NK-92 (cell line): ENCODE data around the gene ALK.

Experiments used
- DNase-seq: peaks from one replicate; lab custom pipeline; 2025; ENCODE audit not compliant: unreplicated experiment; lab: John Stamatoyannopoulos, UW

ALK gene

DNA sequence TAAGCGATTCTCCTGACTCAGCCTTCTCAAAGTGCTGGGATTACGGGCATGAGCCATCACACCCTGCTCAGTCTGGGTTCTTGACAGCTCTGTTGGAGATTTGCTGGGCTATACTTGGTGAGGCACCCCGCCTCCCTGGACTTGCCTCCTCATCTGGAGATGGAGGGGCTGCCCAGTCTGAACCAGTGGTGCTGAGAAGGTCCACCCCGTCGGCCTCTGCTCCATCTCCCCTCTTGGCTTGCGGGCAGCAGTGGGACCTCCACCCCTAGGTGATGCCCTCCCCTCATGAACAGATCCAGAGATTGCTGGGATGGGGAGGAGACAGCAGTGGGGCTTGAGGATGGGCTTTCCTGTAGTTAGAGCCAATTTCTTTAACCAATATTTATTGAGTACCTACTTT is 685.3 kb downstream of the ALK start:
- no peak for DNase-seq

DNA sequence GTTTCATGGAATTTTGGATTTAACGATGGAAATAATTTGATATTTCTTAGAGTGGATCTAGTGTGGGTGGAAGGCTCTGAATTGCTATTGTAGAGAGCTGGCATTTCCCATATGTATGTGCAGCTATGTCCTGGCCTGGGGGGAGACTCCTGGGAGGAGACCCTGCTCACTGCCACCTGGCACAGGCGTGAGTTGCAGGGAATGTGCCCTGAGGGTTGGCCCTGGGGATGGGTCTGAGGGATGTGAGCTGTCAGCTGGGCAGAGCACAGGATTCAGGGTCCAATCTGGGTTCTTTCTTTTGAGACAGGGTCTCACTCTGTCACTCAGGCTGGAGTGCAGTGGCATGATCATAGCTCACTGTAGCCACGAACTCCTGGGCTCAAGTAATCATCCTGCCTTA is 686.0 kb downstream of the ALK start:
- no peak for DNase-seq

DNA sequence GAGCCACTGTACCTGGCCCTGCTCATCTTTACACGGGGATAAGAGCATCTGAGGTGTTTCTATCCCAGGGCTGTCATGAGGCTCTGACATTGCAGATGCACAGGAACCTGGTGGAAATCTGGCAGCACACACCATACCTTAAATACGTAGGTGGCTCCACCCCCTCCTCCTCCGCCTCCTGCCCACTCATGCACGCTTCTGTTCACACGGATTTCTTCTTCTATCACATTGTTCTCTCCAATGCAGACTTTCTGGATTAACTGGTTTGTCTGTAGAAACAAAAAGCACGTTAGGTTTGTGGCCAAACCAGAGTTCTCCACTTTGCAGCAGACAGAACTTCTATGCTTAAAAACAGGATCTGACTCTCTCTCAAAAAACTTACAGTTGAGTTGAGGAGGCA is 688.0 kb downstream of the ALK start:
- no peak for DNase-seq

DNA sequence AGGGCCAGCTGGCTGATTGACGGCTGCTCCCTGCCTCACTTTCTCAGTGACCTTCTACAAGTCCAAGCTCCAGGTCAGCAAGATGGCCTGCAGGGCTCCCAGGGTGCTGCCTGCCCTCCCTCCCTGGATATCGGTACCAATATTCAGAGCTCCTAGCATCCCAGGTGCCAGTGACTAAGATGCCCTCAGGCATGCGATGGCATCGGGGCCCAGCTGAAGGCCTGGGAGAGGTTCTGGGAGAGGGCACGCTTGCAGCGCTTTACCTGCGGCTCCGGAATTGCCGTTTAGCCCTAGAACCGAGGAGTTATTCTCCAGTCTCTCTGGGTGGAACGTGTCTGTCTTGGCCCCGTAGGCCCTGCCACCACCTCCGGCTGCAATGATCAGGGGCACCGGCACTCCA is 689.3 kb downstream of the ALK start:
- no peak for DNase-seq

DNA sequence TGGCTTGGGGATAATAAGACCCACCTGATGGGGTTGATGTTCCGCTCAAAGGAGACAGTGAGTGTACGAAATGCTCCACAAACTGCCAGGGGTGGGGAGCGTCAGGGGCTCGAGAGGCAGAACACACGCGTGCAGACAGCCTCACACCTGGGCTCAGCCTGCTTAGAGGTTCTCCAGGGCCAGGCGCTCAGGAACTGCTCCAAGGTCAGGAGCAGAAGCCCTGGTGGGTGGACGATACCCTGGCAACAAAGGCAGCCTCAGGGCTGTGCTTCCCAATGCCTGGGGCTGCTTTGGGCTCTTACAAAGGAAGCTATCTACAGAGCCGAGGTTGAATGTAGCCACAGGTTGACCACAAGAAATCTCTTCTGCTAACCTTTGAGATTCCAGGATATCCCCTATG is 691.7 kb downstream of the ALK start:
- no peak for DNase-seq

DNA sequence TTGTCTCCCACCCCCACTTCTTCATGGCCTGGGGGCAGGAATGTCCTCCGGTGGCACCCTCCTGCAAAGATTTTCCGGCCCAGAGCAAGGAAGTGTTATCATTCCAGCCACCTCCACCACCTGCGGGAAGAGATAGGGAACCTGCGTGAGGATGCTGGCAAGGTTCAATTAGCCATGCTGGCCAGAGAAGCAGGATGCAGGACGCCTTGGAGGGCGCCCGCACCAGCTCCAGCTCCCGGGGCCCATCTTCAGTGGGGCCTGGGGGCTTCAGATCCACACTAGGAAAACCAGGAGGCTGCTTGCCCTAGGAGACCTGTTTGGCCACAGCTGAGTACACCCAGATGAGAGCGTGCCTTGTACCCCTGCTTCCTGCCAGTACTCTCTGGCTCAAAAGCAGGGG is 692.4 kb downstream of the ALK start:
- no peak for DNase-seq

DNA sequence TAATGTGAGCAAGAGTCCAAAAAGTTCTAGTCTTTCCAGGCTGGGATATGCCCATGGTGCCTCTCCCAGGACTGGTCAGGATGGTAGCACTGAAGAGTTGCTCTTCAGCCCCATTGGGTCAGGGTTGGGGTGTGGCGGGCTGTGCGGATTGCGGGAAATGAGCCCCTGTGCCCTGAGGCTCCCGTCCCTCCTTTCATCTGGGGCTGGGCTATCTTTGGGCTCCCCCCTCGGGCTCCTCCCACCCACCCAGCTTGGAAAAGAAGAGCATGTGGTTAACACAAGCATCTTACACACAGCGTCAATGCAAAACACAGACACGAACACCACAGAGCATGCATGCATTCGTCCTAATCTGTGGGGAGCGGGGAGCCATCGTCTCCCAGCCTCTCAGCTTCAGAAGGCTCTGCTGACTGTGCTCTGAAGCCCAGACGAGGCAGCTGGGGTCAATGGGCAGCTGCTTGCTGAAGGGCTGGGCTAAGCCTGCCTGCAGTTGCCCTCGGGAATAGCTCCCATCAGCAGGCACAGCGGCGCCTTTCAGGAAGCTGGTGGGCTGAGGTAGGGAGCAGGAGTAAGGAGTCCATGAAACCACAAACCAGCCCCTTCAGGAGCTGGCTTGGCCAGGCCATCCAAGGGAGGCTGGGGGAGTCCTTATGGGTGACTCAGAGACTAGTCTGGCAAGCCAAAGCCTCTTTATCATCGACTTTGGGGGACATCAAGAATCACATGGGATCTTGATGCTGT is 693.3 kb downstream of the ALK start:
- no peak for DNase-seq

DNA sequence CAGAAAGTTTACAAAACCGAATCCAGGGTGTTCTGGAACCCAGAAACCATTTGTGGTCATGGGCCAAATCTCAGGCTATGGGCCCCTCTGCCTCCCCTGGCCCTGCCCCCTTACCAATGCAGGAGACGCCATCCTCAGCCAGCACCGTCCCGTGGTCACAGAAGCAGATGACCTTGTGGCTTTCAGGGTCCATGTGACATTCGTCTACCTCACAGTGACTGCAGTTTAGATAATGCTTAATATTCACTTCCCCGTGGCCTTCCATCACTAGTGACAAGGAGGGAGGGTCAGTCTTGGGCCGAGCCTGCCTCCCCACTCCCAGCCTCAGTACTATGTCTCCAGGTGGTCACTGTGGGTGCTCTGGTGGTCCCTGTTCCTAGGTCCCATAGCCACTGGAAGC is 694.6 kb downstream of the ALK start:
- DNase-seq, result no peak

DNA sequence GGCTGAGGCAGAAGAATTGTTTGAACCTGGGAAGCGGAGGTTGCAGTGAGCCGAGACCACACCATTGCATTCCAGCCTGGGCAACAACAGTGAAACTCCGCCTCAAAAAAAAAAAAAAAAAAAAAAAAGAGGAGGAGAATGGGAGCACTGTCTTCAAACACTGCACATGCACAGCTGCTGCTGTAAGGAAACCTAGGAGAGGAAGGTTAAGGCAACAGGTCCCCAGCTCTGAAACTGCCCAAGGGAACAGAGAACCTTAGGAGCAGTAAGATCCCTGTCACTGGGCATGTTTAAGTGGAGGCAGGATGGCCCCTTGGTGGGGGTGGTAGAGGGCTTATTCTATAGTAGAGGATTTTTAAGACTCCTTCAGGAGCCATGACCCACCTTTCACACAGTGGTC is 695.0 kb downstream of the ALK start:
- no peak for DNase-seq

DNA sequence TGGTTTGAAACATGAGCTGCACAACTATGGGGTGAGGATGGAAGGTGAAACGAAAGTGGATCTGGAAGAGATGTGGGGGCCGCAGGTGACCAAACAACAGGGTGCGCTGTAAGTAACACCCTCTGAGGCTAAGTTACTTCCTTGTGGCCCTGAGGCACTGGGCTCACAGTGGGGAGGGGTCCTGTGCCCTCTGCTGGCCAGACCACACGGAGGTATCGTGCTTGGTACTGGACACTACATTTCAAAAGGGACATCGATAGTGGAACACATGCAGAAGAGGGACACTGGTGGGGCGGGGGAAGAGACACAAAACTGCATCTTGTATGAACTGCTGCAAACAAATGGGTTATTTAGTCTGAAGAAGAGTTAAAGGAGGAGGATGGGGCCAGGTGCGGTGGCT is 695.6 kb downstream of the ALK start:
- DNase-seq, result no peak

DNA sequence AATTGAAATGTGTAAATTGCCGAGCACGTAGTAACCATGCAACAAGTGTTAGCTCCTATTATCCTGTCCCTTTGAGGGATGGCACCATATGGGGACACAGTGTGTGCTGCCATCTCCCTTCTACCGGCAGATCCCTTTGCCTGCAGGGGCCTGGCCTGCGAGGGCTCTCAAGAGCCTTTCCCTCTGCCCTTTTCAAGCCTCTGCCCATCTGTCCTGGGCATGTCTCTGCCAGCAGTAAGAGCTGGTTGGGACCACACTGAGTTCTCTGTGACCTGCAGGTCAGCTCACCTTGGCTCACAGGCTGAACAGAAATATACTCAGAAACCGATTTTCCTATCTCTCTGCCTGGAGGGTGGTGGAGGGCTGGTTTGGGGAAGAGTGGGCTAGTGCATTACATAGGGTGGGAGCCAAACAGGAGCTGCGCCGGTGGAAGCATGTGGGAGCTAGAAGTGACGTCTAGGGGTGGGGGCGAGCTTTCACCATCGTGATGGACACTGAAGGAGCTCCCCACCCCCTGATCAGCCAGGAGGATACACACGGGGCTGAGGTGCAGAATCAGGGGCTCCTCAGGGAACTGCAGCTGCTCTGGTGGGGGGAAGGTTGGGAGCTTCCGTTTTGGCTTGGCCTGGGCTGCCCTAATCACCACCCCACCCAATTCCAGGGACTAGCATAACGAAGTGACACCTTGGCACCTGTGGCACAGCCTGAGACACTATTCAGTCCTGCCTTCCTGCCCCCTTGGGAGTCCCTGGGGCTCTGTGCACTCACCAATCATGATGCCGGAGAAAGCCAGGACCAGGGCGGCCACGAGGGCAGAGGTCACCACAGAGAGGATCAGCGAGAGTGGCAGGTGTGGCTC is 696.5 kb downstream of the ALK start:
- no peak for DNase-seq

DNA sequence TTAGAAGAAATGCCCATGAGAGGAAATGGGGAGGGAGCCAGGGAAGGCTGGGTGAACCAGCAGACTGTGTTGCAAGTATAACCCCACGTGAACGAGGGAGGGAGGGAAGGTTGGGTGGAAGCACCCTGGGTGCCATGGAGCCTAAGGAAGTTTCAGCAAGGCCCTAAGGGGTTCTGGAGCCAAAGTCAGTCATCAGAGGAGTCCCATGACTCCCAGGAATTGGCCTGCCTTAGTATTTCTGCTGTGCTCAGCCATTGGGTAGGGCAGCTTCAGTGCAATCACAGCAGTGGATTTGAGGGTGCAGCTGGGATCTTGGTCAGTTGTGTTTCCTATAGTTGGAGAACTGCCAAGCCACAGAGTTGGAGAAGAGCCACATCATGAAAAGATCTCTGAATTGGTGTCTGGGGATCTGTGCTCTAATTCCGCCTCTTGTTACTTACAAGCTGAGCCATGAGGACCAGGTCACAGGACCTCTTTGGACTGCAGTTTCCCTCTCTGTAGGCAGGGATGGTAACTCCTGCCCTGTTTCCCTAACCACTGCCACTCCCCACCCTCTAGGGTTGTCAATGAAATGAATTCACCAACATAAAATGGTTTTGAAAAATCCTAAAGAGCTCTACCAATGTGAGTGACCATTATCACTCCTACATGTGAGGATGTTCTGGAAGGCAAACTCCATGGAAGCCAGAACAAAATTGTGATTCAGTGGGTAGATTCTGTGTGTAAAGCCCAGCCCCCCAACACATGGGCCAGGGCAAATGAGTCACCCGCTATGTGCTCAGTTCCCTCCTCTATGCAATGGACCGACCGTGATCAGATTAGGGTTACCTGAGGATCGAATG is 697.3 kb downstream of the ALK start:
- DNase-seq, result no peak

DNA sequence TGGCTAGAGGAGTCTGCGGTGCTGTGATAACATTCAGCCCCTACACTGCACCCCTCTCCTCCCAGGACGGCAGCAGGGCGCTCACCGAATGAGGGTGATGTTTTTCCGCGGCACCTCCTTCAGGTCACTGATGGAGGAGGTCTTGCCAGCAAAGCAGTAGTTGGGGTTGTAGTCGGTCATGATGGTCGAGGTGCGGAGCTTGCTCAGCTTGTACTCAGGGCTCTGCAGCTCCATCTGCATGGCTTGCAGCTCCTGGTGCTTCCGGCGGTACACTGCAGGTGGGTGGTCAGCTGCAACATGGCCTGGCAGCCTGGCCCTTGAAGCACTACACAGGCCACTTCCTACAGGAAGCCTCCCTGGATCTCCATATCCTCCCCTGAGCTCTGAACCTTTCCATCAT is 698.1 kb downstream of the ALK start:
- no peak for DNase-seq

DNA sequence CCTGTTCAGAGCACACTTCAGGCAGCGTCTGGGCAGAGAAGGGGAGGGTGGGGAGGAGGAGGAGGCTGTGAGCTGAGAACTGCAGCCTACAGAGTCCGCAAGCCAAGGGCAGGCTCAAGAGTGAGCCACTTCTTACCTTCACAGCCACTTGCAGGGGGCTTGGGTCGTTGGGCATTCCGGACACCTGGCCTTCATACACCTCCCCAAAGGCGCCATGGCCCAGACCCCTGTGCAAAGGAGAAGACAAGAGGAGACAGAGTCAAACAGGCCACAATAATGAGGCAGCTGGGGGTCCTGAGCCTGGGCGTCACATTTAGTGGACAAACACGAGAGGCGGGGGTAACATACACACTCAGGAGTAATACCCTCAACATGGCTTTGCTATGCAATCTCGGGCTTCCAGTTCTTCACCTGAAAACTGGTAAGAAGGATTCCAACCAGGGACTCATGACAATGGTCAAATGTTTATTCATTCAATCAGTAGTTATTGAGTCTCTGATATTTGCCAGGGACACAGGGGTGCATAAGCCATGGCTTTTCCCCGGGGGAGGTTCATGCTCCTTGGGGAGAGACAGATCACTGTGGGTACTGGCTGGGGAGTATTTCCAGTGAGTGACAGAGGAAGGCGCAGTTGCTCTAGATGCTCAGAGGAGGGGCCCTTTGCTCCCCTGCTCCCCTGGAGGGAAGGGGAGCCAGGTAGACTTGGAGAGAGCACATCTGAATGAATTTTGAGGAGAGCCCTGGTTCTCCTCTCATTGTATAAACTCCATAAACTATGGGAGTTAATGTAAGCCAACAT is 698.8 kb downstream of the ALK start:
- DNase-seq, result no peak

DNA sequence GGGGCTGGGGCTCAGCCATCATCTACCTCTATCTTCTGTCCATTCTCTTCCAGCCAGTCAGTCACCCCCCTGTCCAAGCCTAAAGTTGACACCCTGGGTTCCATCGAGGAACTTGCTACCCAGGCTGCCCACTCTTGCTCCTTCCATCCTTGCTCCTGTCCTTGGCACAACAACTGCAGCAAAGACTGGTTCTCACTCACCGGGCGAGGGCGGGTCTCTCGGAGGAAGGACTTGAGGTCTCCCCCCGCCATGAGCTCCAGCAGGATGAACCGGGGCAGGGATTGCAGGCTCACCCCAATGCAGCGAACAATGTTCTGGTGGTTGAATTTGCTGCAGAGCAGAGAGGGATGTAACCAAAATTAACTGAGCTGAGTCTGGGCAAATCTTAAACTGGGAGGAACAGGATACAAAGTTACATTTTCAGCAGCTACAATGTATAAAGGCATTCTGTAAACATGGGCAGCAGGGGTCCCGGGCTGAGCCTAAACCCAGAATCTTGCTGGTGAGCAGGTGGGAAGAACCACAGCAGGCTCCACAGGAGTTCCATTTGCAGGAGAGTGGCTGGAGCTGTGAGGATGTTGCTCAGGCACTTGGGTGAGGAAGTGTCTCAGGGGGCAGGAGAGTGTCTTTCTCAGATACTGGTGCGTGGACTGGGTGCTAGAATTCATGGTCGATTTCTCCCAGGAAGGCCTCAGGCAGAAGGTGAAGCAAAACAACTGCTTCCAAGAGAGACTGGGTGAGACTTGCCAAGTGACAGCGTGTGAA is 700.7 kb downstream of the ALK start:
- DNase-seq, result no peak

DNA sequence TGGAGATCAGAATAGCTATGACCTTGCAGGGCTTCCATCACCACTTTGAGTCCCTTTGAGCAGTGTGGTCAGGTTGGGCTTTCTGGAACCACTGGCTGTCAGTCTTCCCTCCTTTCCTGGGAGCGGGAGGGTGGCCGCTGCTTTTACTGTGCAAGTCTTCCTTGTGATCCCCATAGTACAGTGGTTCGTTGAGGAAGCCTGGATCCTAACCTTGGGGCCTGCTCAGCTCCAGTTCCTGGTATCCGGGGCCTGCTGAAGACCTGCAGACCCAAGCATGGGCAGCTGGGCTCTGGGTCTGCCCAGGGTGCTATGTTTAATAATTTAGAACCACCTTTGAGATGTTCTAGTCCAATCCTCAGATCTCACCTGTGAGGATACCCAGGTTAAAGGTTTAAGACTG is 702.0 kb downstream of the ALK start:
- DNase-seq, result no peak

DNA sequence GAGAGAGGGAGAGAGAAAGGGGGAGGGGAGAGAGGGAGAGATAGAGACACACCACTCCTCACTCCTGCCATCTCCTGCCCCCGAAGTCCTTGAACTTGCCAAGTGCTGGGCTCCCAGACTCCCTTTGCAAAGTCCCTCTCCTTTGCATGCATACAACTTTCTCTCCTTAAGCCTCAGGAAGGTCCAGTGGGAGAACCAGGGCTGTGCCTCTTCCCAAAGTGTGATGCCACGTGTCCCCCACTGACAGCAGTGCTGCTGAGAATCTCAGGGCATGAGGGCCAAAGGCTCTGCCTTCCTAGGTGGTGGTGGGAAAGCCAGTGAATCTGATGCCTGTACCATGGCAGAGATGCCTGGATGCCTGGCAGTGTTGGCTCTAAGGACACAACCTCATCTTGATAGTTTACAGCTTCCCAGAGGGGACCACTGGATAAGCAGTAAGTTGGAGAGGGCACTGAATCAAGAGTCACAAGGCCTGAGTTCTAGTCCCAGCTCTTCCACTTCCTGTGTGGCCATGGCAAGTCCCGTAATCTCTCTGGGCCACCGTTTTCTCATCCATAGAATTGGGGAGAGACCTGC is 702.7 kb downstream of the ALK start:
- DNase-seq, result no peak

DNA sequence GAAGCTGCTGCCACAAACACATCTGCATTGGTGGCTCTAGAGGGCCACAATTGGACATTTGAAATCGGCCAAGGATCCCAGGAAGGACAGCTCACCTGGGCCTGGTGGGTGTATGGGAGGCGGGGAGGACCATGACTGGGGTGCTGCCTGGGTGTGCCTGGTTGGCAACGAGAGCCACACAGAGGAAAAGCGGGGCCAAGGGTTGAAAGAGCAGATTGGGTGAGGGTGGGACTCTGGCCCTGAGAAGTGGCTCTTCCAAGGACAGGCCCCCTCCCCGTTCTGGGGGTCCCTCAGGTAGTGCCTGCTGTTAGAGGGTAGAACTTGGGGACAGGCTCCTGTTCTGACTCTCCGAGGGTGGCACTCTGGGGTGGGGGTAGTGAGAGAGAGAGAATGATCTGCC is 703.3 kb downstream of the ALK start:
- no peak for DNase-seq

DNA sequence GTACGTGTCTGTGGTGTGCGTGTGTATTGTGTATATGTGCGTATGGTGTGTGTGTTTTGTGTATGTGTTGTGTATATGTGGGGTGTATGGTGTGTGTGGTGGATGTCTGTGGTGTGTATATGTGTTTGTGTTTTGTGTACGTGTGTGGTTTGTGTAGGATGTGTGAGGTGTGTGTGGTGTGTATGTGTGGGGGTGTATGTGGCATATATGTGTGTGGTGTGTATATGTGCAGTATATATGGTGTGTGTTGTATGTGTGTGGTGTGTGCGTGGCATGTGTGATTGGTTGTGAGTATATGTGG is 704.8 kb downstream of the ALK start:
- no peak for DNase-seq
